Epithelial cell of proximal tubule (primary cell): Measurements from ENCODE around the gene NREP. TPM values are rescaled to one million over a fixed set of nuclear protein-coding genes. Genes with fewer than 3 reads are reported as not detected.
A peak's percentile ranks its signal among the peaks of the same experiment; 100 is the strongest.

Experiments
- DNase-seq: peaks from one replicate; pipeline ENCODE4 v3.0.0-alpha.2; 2011; ENCODE audit warnings: low read depth
- H3K4me3 ChIP-seq: 2 replicates; pipeline ENCODE4 v1.5.1; 2011; ENCODE audit warnings: low read depth, mild to moderate bottlenecking, low read length
- CTCF ChIP-seq: conservative IDR thresholded peaks from 2 replicates; pipeline ENCODE4 v1.5.1; 2012; ENCODE audit warnings: low read depth, mild to moderate bottlenecking, low read length
- total RNA-seq: library from RNA; depleted of rRNA; stranded (reverse); fragments of >200 nt; gene quantifications from 2 replicates; pipeline ENCODE4 v1.2.3, GENCODE V29; 2015

Gene NREP
- total RNA-seq, 1 donor from 2014 or later = 58.6 TPM

- H3K4me3 ChIP-seq = no peak overlapping the region
- no peak for DNase-seq
- no peak for TF ChIP-seq CTCF
These were observed 22.9 kb upstream of the NREP start for GRCh38 chr5:111779922-111780292.

GRCh38 chr5:111779260-111779921, 22.4 kb upstream of the NREP start:
- no peak overlapping the region for H3K4me3 ChIP-seq
- peak; percentile 50 for DNase-seq
- TF ChIP-seq CTCF = no peak

GRCh38 chr5:111776913-111777781, 20.2 kb upstream of the NREP start:
- no peak for DNase-seq
- H3K4me3 ChIP-seq = no peak overlapping the region
- TF ChIP-seq CTCF = no peak

GRCh38 chr5:111775224-111775623, 18.2 kb upstream of the NREP start:
- no peak for DNase-seq
- H3K4me3 ChIP-seq = no peak overlapping the region
- TF ChIP-seq CTCF = no peak

- no peak for DNase-seq
- TF ChIP-seq CTCF = no peak
- no peak overlapping the region for H3K4me3 ChIP-seq
These were observed 17.5 kb upstream of the NREP start for GRCh38 chr5:111774525-111774924.

GRCh38 chr5:111772456-111773122, 15.6 kb upstream of the NREP start:
- H3K4me3 ChIP-seq = no peak overlapping the region
- DNase-seq = no peak
- TF ChIP-seq CTCF = no peak
